Upper lobe of right lung (tissue), 1 donor: ENCODE measurements around the gene MYOT. TPM values are rescaled to one million over a fixed set of nuclear protein-coding genes. Genes with fewer than 3 reads are reported as not detected.

Experiments
- ATAC-seq: fragments of 200-7000 bp; cut with Tn5 transposase; one replicate; pipeline ENCODE4 v1.9.1; 2020; ENCODE audit warnings: mild to moderate bottlenecking, moderate library complexity
- DNase-seq: peaks from one replicate; pipeline ENCODE4 v3.0.0-alpha.2; 2020
- H3K27ac ChIP-seq: fragments of 200-600 bp; one replicate; pipeline ENCODE4 v1.8.0; 2022
- H3K27me3 ChIP-seq: fragments of 200-600 bp; one replicate; pipeline ENCODE4 v1.8.0; 2022; ENCODE audit warnings: mild to moderate bottlenecking
- H3K36me3 ChIP-seq: fragments of 200-600 bp; one replicate; pipeline ENCODE4 v1.8.0; 2022
- H3K4me1 ChIP-seq: fragments of 200-600 bp; one replicate; pipeline ENCODE4 v1.8.0; 2022
- H3K4me3 ChIP-seq: fragments of 200-600 bp; one replicate; pipeline ENCODE4 v1.8.0; 2022; ENCODE audit warnings: mild to moderate bottlenecking
- H3K9me3 ChIP-seq: fragments of 200-600 bp; one replicate; pipeline ENCODE4 v1.8.0; 2022
- intact Hi-C: fragments of 100-400 bp; cut with DNase I; formaldehyde crosslinking; loops from one replicate; pipeline ENCODE4 v1.11.0; 2022
- total RNA-seq: library from RNA; stranded (reverse); fragmentation: NEBNext Ultra II Directional; extraction: Animal tissue kit (Norgen Biotek cat#: 25700); gene quantifications from one replicate; pipeline ENCODE4 v1.2.1, GENCODE V29; 2021
- TF ChIP-seq, protein P1 (sequence below): fragments of 200-600 bp; IDR thresholded peaks from one replicate; pipeline ENCODE4 v1.8.0; 2022; ENCODE audit warnings: antibody characterized with exemption
- donor health status: DM: no; HTN: yes; CAD: no; lungs with severe emphysema.

The MYOT gene
- total RNA-seq, 1 donor from 2014 or later, result not detected

GRCh38 chr5:137880313-137880712 lies 12.7 kb downstream of the MYOT start:
- intact Hi-C loops, result no loop called here
- no peak overlapping the region for H3K27ac ChIP-seq

GRCh38 chr5:137887831-137888230 lies 20.2 kb downstream of the MYOT start:
- H3K36me3 ChIP-seq, result peaks cover 3% of the 10 kb centered on the region
- H3K27me3 ChIP-seq, result no peaks in the 10 kb centered on the region
- H3K27ac ChIP-seq, result no peak overlapping the region
- H3K4me1 ChIP-seq, result no peaks in the 10 kb centered on the region
- DNase-seq (no peak), ATAC-seq (no peak)
- H3K4me3 ChIP-seq, result no peak overlapping the region
- intact Hi-C loops, result no loop called here
- no peaks in the 10 kb centered on the region for H3K9me3 ChIP-seq
- TF ChIP-seq, protein P1, sequence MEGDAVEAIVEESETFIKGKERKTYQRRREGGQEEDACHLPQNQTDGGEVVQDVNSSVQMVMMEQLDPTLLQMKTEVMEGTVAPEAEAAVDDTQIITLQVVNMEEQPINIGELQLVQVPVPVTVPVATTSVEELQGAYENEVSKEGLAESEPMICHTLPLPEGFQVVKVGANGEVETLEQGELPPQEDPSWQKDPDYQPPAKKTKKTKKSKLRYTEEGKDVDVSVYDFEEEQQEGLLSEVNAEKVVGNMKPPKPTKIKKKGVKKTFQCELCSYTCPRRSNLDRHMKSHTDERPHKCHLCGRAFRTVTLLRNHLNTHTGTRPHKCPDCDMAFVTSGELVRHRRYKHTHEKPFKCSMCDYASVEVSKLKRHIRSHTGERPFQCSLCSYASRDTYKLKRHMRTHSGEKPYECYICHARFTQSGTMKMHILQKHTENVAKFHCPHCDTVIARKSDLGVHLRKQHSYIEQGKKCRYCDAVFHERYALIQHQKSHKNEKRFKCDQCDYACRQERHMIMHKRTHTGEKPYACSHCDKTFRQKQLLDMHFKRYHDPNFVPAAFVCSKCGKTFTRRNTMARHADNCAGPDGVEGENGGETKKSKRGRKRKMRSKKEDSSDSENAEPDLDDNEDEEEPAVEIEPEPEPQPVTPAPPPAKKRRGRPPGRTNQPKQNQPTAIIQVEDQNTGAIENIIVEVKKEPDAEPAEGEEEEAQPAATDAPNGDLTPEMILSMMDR, result no peak

More at GRCh38 chr5:137880313-137880712, 12.7 kb downstream of the MYOT start:
- TF ChIP-seq, protein P1, result no peak
- ATAC-seq (no peak), DNase-seq (no peak)
- Histone ChIP-seq H3K36me3 (peaks cover 5% of the 10 kb centered on the region), H3K4me3 (no peak overlapping the region), H3K27me3 (no peaks in the 10 kb centered on the region), H3K9me3 (no peaks in the 10 kb centered on the region), H3K4me1 (no peaks in the 10 kb centered on the region)

GRCh38 chr5:137888466-137888862 lies 20.8 kb downstream of the MYOT start:
- intact Hi-C loops, result no loop called here

DNA sequence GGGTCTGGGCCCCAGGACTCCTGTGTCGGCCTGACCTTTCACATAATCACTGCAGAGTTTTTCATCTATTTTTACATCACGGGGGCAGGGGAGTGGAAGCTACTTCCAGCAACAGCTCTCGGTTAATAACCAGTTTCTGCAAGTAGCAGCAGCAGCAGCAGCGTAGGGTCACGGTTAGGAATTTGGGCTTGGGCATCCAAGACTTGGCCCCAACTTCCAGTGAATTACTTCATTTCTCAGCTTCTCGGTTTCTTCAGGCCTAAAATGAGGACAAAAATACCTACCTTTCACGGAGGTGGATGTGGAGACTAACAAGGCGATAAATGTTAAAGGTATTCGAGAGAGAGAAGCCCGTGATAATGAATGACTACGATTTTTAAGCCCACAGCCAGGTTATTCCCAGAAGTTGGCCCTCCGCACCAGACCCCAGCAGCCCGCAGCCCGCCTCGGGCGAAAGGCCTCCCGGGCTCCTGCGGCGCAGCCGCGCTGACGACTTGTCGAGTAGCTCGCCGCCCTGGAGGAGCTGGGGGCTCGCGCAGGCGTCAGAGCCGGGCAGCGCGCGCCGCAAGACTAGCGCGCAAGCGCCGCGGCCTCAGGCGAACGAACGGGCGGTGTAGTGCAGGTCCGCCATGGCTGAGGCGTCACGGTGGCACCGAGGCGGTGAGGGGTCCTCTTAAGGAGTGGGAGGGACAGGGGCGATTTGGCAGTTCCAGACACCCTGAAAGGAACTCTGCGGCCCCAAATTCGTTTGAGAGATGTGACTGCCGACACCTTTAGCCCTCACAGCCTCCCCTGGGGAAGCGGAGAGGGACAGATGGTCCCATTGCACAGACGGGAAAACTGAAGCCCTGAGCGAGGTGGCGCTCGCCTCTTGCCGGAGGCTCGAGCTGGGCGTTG lies 21.5 kb downstream of the MYOT start, which contains the start of gene PKD2L2:
TSS of gene PKD2L2 (plus strand) at position 595 of the 897 bp plus-strand sequence. CDS start at position 630, 35 bp downstream.
- Histone ChIP-seq H3K9me3 (no peaks in the 10 kb centered on the region), H3K27me3 (no peaks in the 10 kb centered on the region), H3K4me1 (no peaks in the 10 kb centered on the region), H3K27ac (peak within 1 kb of the TSS; percentile 75), H3K36me3 (no peaks in the 10 kb centered on the region), H3K4me3 (peak within 1 kb of the TSS; percentile 53)
- intact Hi-C loops, result no loop called here
- TF ChIP-seq, protein P1, result no peak
- ATAC-seq (peak; percentile 100), DNase-seq (peak; percentile 93)

More at GRCh38 chr5:137888466-137888862, 20.8 kb downstream of the MYOT start:
- H3K36me3 ChIP-seq, result no peaks in the 10 kb centered on the region
- H3K4me1 ChIP-seq, result no peaks in the 10 kb centered on the region
- TF ChIP-seq, protein P1, result no peak
- H3K27me3 ChIP-seq, result no peaks in the 10 kb centered on the region
- no peaks in the 10 kb centered on the region for H3K9me3 ChIP-seq
- peak overlapping the region; percentile 53 for H3K4me3 ChIP-seq
- peak overlapping the region; percentile 75 for H3K27ac ChIP-seq
- DNase-seq, result no peak
- no peak for ATAC-seq

DNA sequence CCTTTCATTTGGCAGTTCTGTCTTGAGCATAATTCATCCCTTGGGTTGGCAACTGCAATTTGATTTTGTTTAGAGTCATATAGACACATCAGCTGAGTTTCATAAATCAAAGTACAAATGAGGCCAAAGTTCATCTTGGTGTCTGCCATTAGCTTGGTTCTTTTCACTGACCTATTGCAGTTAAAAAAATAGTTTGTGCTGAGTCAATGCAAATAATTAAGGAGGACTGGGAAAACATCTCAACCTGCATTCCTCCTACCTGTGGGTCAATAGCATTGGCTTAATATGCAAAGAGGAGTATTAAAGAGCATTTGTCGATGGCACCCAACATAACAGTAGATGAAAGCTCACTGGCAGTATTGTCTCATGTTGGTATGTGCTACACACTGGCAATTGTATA lies 23.2 kb downstream of the MYOT start:
- Histone ChIP-seq H3K36me3 (no peaks in the 10 kb centered on the region), H3K4me3 (no peak overlapping the region), H3K9me3 (no peaks in the 10 kb centered on the region), H3K4me1 (no peaks in the 10 kb centered on the region), H3K27me3 (no peaks in the 10 kb centered on the region), H3K27ac (no peak overlapping the region)
- DNase-seq, result no peak
- ATAC-seq, result no peak
- TF ChIP-seq, protein P1, result no peak
- intact Hi-C loops, result no loop called here
